Measurements from ENCODE around the gene SLC25A43. TPM values are rescaled to one million over a fixed set of nuclear protein-coding genes. Genes with fewer than 3 reads are reported as not detected.
"Not testable (repeated sequence)": the region's sequence is repeated elsewhere in the genome, so short reads cannot be mapped to it uniquely, and the experiment has no call there.

Gene SLC25A43
- total RNA-seq, 2 donors from 2014 or later: 12.3 to 24.4 TPM

DNA sequence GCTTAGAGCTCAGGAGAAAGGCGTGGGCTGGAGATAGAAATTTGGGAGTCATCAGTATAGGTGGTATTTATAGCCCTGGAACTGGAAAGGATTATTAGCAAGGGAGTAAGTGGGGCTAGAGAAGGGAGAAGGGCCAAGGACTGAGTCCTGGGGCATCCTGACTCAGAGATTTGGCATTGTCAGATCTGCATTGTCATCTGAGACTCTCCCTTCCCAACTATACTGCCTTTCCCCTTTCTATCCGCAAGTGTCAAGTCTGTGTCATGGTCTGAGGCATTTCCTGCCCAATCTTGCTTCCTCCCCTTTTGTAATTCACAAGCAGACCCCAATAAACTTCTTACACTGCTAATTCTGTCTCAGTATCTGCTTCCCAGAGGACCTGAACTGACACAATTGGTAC is 24.4 kb upstream of the SLC25A43 start:
- H3K4me3 ChIP-seq: no peak overlapping the region
- no peaks in the 10 kb centered on the region for H3K9me3 ChIP-seq
- TF ChIP-seq, protein P1, sequence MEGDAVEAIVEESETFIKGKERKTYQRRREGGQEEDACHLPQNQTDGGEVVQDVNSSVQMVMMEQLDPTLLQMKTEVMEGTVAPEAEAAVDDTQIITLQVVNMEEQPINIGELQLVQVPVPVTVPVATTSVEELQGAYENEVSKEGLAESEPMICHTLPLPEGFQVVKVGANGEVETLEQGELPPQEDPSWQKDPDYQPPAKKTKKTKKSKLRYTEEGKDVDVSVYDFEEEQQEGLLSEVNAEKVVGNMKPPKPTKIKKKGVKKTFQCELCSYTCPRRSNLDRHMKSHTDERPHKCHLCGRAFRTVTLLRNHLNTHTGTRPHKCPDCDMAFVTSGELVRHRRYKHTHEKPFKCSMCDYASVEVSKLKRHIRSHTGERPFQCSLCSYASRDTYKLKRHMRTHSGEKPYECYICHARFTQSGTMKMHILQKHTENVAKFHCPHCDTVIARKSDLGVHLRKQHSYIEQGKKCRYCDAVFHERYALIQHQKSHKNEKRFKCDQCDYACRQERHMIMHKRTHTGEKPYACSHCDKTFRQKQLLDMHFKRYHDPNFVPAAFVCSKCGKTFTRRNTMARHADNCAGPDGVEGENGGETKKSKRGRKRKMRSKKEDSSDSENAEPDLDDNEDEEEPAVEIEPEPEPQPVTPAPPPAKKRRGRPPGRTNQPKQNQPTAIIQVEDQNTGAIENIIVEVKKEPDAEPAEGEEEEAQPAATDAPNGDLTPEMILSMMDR (IDR thresholded peaks at IDR 0.05): no peak
- no peaks in the 10 kb centered on the region for H3K27me3 ChIP-seq (replicated peaks; ENCODE audit: insufficient read depth)
- H3K27ac ChIP-seq: no peak overlapping the region
- no peaks in the 10 kb centered on the region for H3K36me3 ChIP-seq
- H3K4me1 ChIP-seq (ENCODE audit: control insufficient read depth in 1 of 2, low read depth in 2 of 2): no peaks in the 10 kb centered on the region
- ATAC-seq (ENCODE audit: insufficient number of reproducible peaks, low FRiP score, low read depth) (no peak), DNase-seq (ENCODE audit: low spot score) (no peak)

DNA sequence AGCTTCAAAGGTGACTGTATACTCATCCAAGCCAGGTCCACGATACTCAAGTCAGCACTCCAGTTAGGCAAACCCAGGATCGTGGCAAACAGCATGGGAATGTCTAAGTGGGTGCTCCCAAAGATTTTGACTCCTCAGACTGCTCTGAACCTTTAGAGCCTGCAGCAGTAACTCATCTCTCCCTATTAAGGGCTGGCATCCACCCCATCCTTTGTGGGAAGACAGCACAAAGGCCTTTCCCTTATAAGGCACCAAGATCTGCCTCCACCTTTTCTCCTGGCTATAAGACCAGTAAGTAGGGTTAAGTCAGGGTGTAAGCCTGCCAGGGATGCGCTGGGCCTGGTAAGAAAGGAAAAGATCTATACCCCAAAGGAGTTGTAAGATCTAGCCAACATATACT is 23.6 kb upstream of the SLC25A43 start:
- TF ChIP-seq, protein P1 (IDR thresholded peaks at IDR 0.05): no peak

GRCh38 chrX:119376312-119376711 is 22.8 kb upstream of the SLC25A43 start:
- Histone ChIP-seq H3K9me3 (no peaks in the 10 kb centered on the region), H3K36me3 (no peaks in the 10 kb centered on the region), H3K4me1 (ENCODE audit: control insufficient read depth in 1 of 2, low read depth in 2 of 2) (no peaks in the 10 kb centered on the region), H3K27me3 (replicated peaks; ENCODE audit: insufficient read depth) (no peaks in the 10 kb centered on the region), H3K27ac (no peak overlapping the region), H3K4me3 (no peak overlapping the region)
- DNase-seq (ENCODE audit: low spot score) (no peak), ATAC-seq (ENCODE audit: insufficient number of reproducible peaks, low FRiP score, low read depth) (no peak)
- TF ChIP-seq, protein P1 (IDR thresholded peaks at IDR 0.05): no peak

More for the DNA sequence above, 23.6 kb upstream of the SLC25A43 start:
- Histone ChIP-seq H3K36me3 (no peaks in the 10 kb centered on the region), H3K27ac (no peak overlapping the region), H3K4me3 (no peak overlapping the region), H3K27me3 (replicated peaks; ENCODE audit: insufficient read depth) (no peaks in the 10 kb centered on the region), H3K4me1 (ENCODE audit: control insufficient read depth in 1 of 2, low read depth in 2 of 2) (no peaks in the 10 kb centered on the region), H3K9me3 (no peaks in the 10 kb centered on the region)
- ATAC-seq (ENCODE audit: insufficient number of reproducible peaks, low FRiP score, low read depth) (no peak), DNase-seq (ENCODE audit: low spot score) (no peak)

GRCh38 chrX:119381349-119381944 is 17.7 kb upstream of the SLC25A43 start:
- Histone ChIP-seq H3K9me3 (no peaks in the 10 kb centered on the region), H3K27me3 (replicated peaks; ENCODE audit: insufficient read depth) (no peaks in the 10 kb centered on the region), H3K4me3 (no peak overlapping the region), H3K36me3 (no peaks in the 10 kb centered on the region), H3K27ac (no peak overlapping the region), H3K4me1 (ENCODE audit: control insufficient read depth in 1 of 2, low read depth in 2 of 2) (no peaks in the 10 kb centered on the region)
- ATAC-seq (ENCODE audit: insufficient number of reproducible peaks, low FRiP score, low read depth): no peak
- DNase-seq (ENCODE audit: low spot score): no peak
- TF ChIP-seq, protein P1 (IDR thresholded peaks at IDR 0.05): no peak

DNA sequence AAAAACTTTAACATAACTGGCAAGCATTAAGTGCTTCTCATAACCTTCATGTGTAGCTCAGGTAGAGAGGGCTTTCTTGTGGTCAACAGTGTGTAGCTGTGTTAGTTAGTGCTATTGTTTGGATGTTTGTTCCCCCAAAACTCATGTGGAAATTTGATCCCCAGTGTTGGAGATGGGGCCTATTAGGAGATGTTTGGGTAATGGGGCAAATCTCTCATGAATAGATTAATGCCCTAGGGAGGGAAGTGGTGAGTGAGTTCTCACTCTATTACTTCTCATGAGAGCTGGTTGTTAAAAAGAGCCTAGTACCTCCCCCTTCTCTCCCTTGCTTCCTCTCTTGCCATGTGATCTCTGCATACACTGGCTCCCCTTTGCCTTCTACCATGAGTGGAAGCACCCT is 16.5 kb upstream of the SLC25A43 start:
- Histone ChIP-seq H3K27me3 (replicated peaks; ENCODE audit: insufficient read depth) (no peaks in the 10 kb centered on the region), H3K4me3 (no peak overlapping the region), H3K27ac (no peak overlapping the region), H3K36me3 (no peaks in the 10 kb centered on the region), H3K4me1 (ENCODE audit: control insufficient read depth in 1 of 2, low read depth in 2 of 2) (no peaks in the 10 kb centered on the region), H3K9me3 (no peaks in the 10 kb centered on the region)
- DNase-seq (ENCODE audit: low spot score) (no peak), ATAC-seq (ENCODE audit: insufficient number of reproducible peaks, low FRiP score, low read depth) (no peak)
- TF ChIP-seq, protein P1 (IDR thresholded peaks at IDR 0.05): no peak

GRCh38 chrX:119386685-119387084 is 12.5 kb upstream of the SLC25A43 start:
- not testable (repeated sequence) for DNase-seq (ENCODE audit: low spot score); H3K4me3 ChIP-seq; H3K27ac ChIP-seq; H3K4me1 ChIP-seq (ENCODE audit: control insufficient read depth in 1 of 2, low read depth in 2 of 2); ATAC-seq (ENCODE audit: insufficient number of reproducible peaks, low FRiP score, low read depth); H3K9me3 ChIP-seq; H3K36me3 ChIP-seq; H3K27me3 ChIP-seq (replicated peaks; ENCODE audit: insufficient read depth)

DNA sequence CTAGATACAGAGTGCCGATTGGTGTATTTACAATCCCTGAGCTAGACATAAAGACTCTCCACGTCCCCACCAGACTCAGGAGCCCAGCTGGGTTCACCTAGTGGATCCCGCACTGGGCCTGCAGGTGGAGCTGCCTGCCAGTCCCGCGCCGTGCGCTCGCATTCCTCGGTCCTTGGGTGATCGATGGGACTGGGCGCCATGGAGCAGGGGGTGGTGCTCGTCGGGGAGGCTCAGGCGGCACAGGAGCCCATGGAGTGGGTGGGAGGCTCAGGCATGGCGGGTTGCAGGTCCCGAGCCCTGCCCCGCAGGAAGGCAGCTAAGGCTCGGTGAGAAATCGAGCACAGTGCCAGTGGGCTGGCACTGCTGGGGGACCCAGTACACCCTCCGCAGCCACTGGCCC is 11.7 kb upstream of the SLC25A43 start:
- not testable (repeated sequence) for ATAC-seq (ENCODE audit: insufficient number of reproducible peaks, low FRiP score, low read depth); H3K9me3 ChIP-seq; H3K27me3 ChIP-seq (replicated peaks; ENCODE audit: insufficient read depth)

More for the DNA sequence above, 11.7 kb upstream of the SLC25A43 start:
- H3K4me3 ChIP-seq; H3K4me1 ChIP-seq (ENCODE audit: control insufficient read depth in 1 of 2, low read depth in 2 of 2); H3K36me3 ChIP-seq; H3K27ac ChIP-seq; DNase-seq (ENCODE audit: low spot score): not testable (repeated sequence)

Measured in thoracic aorta (tissue), 2 donors.